ENCODE results near the gene ACOT7.

The ACOT7 gene

GRCh38 chr1:6239213-6239752, 154.3 kb downstream of the ACOT7 start:
- H3K9me3 ChIP-seq = no peaks in the 10 kb centered on the region
- H3K4me1 ChIP-seq (ENCODE audit: control insufficient read depth in 1 of 2, insufficient read depth in 1 of 2, low read depth in 1 of 2, low read length in 1 of 2) = peaks cover 8 to 13% of the 10 kb centered on the region in 2 experiments
- H3K27ac ChIP-seq = no peak overlapping the region
- no peak for TF ChIP-seq CTCF (IDR thresholded peaks at IDR 0.05)
- no peaks in the 10 kb centered on the region for H3K36me3 ChIP-seq
- no peak overlapping the region for H3K4me3 ChIP-seq (ENCODE audit: low read depth in 1 of 2, low read length in 1 of 2)
- peaks cover 79% of the 10 kb centered on the region for H3K27me3 ChIP-seq

- Histone ChIP-seq H3K4me3 (ENCODE audit: low read depth in 1 of 2, low read length in 1 of 2) (no peak overlapping the region), H3K4me1 (ENCODE audit: control insufficient read depth in 1 of 2, insufficient read depth in 1 of 2, low read depth in 1 of 2, low read length in 1 of 2) (peaks cover 8 to 13% of the 10 kb centered on the region in 2 experiments), H3K27me3 (peaks cover 57% of the 10 kb centered on the region), H3K27ac (no peak overlapping the region), H3K36me3 (peaks cover 10% of the 10 kb centered on the region), H3K9me3 (no peaks in the 10 kb centered on the region)
- TF ChIP-seq CTCF (IDR thresholded peaks at IDR 0.05) = no peak
Measured at GRCh38 chr1:6237093-6237492, 156.5 kb downstream of the ACOT7 start.

GRCh38 chr1:6235296-6235677, 158.3 kb downstream of the ACOT7 start:
- H3K27ac ChIP-seq = peak overlapping the region; percentile 18
- H3K4me1 ChIP-seq (ENCODE audit: control insufficient read depth in 1 of 2, insufficient read depth in 1 of 2, low read depth in 1 of 2, low read length in 1 of 2) = peaks cover 8 to 13% of the 10 kb centered on the region in 2 experiments
- no peak for TF ChIP-seq CTCF (IDR thresholded peaks at IDR 0.05)
- peak overlapping the region; percentile 58 to 67 for H3K4me3 ChIP-seq (ENCODE audit: low read depth in 1 of 2, low read length in 1 of 2)
- no peaks in the 10 kb centered on the region for H3K9me3 ChIP-seq
- H3K36me3 ChIP-seq = peaks cover 14% of the 10 kb centered on the region
- peaks cover 39% of the 10 kb centered on the region for H3K27me3 ChIP-seq

GRCh38 chr1:6234502-6235295, 158.9 kb downstream of the ACOT7 start:
- no peak overlapping the region for H3K27ac ChIP-seq

GRCh38 chr1:6233376-6233775, 160.2 kb downstream of the ACOT7 start:
- H3K4me1 ChIP-seq (ENCODE audit: control insufficient read depth in 1 of 2, insufficient read depth in 1 of 2, low read depth in 1 of 2, low read length in 1 of 2) = peaks cover 8 to 13% of the 10 kb centered on the region in 2 experiments
- no peak for TF ChIP-seq CTCF (IDR thresholded peaks at IDR 0.05)
- no peak overlapping the region for H3K27ac ChIP-seq
- H3K36me3 ChIP-seq = peaks cover 29% of the 10 kb centered on the region
- H3K27me3 ChIP-seq = peaks cover 20% of the 10 kb centered on the region
- no peaks in the 10 kb centered on the region for H3K9me3 ChIP-seq
- H3K4me3 ChIP-seq (ENCODE audit: low read depth in 1 of 2, low read length in 1 of 2) = no peak overlapping the region

More at GRCh38 chr1:6234502-6235295, 158.9 kb downstream of the ACOT7 start:
- H3K27me3 ChIP-seq = peaks cover 33% of the 10 kb centered on the region
- no peak for TF ChIP-seq CTCF (IDR thresholded peaks at IDR 0.05)
- no peaks in the 10 kb centered on the region for H3K9me3 ChIP-seq
- H3K36me3 ChIP-seq = peaks cover 20% of the 10 kb centered on the region
- H3K4me3 ChIP-seq (ENCODE audit: low read depth in 1 of 2, low read length in 1 of 2) = peak overlapping the region; percentile 58 to 67
- H3K4me1 ChIP-seq (ENCODE audit: control insufficient read depth in 1 of 2, insufficient read depth in 1 of 2, low read depth in 1 of 2, low read length in 1 of 2) = peaks cover 8 to 13% of the 10 kb centered on the region in 2 experiments
